Left lung (tissue), 10 donors: ENCODE results near the gene NFIA. TPM values are rescaled to one million over a fixed set of nuclear protein-coding genes. Genes with fewer than 3 reads are reported as not detected.

Experiments used
- ATAC-seq: fragments of 200-7000 bp; cut with Tn5 transposase; one replicate; pipeline ENCODE4 v1.9.1; 2020; ENCODE audit warnings: moderate library complexity
- DNase-seq, 4 donors: peaks; one replicate each; pipeline ENCODE4 v3.0.0-alpha.2; 2013 to 2020
- H3K27ac ChIP-seq, 2 donors: fragments of 200-600 bp; sonication (generic) in 1 of 2; one replicate each; pipeline versions ENCODE4 v1.5.0 to v1.8.0; 2020 to 2021
- H3K27me3 ChIP-seq, 2 donors: fragments of 200-600 bp; sonication (generic) in 1 of 2; one replicate each; pipeline versions ENCODE4 v1.5.0 to v1.8.0; 2020 to 2021
- H3K36me3 ChIP-seq, 2 donors: fragments of 200-600 bp; sonication (generic) in 1 of 2; one replicate each; pipeline versions ENCODE4 v1.5.0 to v1.8.0; 2020 to 2021
- H3K4me1 ChIP-seq, 2 donors: fragments of 200-600 bp; one replicate each; pipeline ENCODE4 v1.8.0; 2021
- H3K4me3 ChIP-seq, 2 donors: fragments of 200-600 bp; sonication (generic) in 1 of 2; one replicate each; pipeline versions ENCODE4 v1.5.0 to v1.8.0; 2020 to 2021; ENCODE audit warnings: mild to moderate bottlenecking in 1 of 2
- H3K9me3 ChIP-seq, 2 donors: fragments of 200-600 bp; sonication (generic) in 1 of 2; one replicate each; pipeline versions ENCODE4 v1.5.0 to v1.8.0; 2020 to 2021
- intact Hi-C, 2 donors: fragments of 100-400 bp; cut with DNase I; formaldehyde crosslinking; loops; one replicate each; pipeline versions ENCODE4 v1.11.2 to v1.14.2; 2022
- polyA plus RNA-seq, 6 donors: library from polyadenylated mRNA; unstranded; fragments of 120-200 nt; gene quantifications; one replicate each; pipeline ENCODE4 v1.2.1, GENCODE V29; 2013; ENCODE audit not compliant: insufficient read length in 6 of 6
- total RNA-seq, 2 donors: library from RNA; stranded (reverse); fragmentation: NEBNext Ultra II Directional; extraction: Animal tissue kit (Norgen Biotek cat#: 25700); gene quantifications; one replicate each; pipeline ENCODE4 v1.2.1, GENCODE V29; 2021
- TF ChIP-seq, protein P1 (sequence below), 2 donors: fragments of 200-600 bp; sonication (generic) in 1 of 2; IDR thresholded peaks; one replicate each; pipeline versions ENCODE4 v1.5.0 to v1.8.0; 2021; ENCODE audit warnings: antibody characterized with exemption in 2 of 2
- donor health status: DM: no; HTN: yes; CAD: no.
- donor health status: DM: no; HTN: no; CAD: no.

NFIA gene
- total and polyA plus RNA-seq, 8 donors = 30.4 to 60.7 (median 37.6) TPM

- intact Hi-C loops = no loop called here
- H3K27ac ChIP-seq = no peak overlapping the region
- TF ChIP-seq, protein P1, sequence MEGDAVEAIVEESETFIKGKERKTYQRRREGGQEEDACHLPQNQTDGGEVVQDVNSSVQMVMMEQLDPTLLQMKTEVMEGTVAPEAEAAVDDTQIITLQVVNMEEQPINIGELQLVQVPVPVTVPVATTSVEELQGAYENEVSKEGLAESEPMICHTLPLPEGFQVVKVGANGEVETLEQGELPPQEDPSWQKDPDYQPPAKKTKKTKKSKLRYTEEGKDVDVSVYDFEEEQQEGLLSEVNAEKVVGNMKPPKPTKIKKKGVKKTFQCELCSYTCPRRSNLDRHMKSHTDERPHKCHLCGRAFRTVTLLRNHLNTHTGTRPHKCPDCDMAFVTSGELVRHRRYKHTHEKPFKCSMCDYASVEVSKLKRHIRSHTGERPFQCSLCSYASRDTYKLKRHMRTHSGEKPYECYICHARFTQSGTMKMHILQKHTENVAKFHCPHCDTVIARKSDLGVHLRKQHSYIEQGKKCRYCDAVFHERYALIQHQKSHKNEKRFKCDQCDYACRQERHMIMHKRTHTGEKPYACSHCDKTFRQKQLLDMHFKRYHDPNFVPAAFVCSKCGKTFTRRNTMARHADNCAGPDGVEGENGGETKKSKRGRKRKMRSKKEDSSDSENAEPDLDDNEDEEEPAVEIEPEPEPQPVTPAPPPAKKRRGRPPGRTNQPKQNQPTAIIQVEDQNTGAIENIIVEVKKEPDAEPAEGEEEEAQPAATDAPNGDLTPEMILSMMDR (IDR thresholded peaks at IDR 0.05) = no peak
- H3K9me3 ChIP-seq = no peaks in the 10 kb centered on the region
- H3K27me3 ChIP-seq = no peaks in the 10 kb centered on the region
- ATAC-seq (no peak), DNase-seq (no peak)
- H3K36me3 ChIP-seq = no peaks in the 10 kb centered on the region
- H3K4me3 ChIP-seq = no peak overlapping the region
- H3K4me1 ChIP-seq = no peaks in the 10 kb centered on the region
Observed at GRCh38 chr1:61375082-61375880, 292.9 kb downstream of the NFIA start.

- no peaks in the 10 kb centered on the region for H3K4me1 ChIP-seq
- no peaks in the 10 kb centered on the region for H3K36me3 ChIP-seq
- no peaks in the 10 kb centered on the region for H3K27me3 ChIP-seq
- TF ChIP-seq, protein P1 (IDR thresholded peaks at IDR 0.05) = no peak
- ATAC-seq = no peak
- no peak overlapping the region for H3K27ac ChIP-seq
- intact Hi-C loops = no loop called here
- no peak overlapping the region for H3K4me3 ChIP-seq
- no peak for DNase-seq
- no peaks in the 10 kb centered on the region for H3K9me3 ChIP-seq
Observed at GRCh38 chr1:61376151-61376550, 293.8 kb downstream of the NFIA start.

DNA sequence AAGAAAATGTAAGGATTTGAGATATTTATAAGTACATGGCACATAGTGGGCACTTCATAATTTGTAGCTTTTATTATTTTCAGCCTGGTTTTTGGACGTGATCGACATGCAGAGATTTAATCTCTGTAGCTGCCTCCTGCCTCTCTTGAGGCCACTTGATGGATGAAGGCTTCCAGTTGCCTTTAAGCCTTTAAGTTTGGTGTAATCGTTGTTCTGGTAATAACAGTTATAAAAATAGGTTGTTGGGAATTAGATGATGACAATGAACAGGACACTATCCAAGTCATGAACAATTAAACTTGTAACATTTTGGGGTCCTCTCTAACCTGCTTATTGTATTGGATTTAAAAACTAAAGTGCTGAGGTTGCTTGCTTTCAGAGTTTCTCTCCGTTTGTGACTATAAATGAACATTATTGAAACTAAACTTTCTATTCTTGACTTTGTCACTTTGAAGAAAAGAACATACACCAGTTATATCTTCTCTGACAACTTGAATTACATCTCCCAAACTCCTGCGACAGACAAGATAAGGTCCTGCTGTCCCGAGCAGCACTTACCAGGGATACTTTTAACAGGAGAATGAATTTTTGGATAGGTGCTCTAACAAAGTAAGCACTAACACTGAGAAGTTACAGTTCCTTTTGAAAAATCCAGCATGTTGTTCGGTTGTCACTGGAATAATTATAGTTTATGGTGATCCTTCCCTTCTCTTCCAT, 295.0 kb downstream of the NFIA start:
- Histone ChIP-seq H3K27ac (no peak overlapping the region), H3K36me3 (no peaks in the 10 kb centered on the region), H3K4me1 (no peaks in the 10 kb centered on the region), H3K27me3 (no peaks in the 10 kb centered on the region), H3K4me3 (no peak overlapping the region), H3K9me3 (no peaks in the 10 kb centered on the region)
- DNase-seq (no peak), ATAC-seq (no peak)
- intact Hi-C loops = no loop called here
- TF ChIP-seq, protein P1 (IDR thresholded peaks at IDR 0.05) = no peak

- Histone ChIP-seq H3K4me3 (no peak overlapping the region), H3K9me3 (no peaks in the 10 kb centered on the region), H3K27ac (no peak overlapping the region), H3K4me1 (no peaks in the 10 kb centered on the region), H3K36me3 (peaks cover 0 to 7% of the 10 kb centered on the region in 2 donors), H3K27me3 (no peaks in the 10 kb centered on the region)
- DNase-seq (no peak), ATAC-seq (no peak)
- intact Hi-C loops = no loop called here
- TF ChIP-seq, protein P1 (IDR thresholded peaks at IDR 0.05) = no peak
Observed at GRCh38 chr1:61378494-61379180, 296.3 kb downstream of the NFIA start.

DNA sequence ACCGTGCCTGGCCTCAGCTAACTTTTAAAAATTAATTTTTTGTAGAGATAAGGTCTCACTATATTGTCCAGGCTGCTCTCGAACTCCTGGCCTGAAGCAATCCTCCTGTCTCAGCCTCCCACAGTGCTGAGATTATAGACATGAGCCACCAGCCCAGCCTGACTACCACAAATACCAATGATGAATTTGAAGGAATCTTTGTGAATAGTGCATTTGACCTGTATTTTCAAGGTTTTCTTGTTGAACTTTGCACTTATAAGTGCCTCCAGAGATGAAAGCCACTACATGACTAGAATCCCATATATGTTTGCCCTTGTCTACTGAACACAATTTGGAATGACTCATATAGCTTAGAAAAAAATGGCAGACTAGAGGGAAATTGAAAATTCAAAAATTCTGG, 297.3 kb downstream of the NFIA start:
- Histone ChIP-seq H3K4me3 (no peak overlapping the region), H3K4me1 (no peaks in the 10 kb centered on the region), H3K27me3 (no peaks in the 10 kb centered on the region), H3K9me3 (no peaks in the 10 kb centered on the region), H3K36me3 (peaks cover 0 to 12% of the 10 kb centered on the region in 2 donors), H3K27ac (no peak overlapping the region)
- TF ChIP-seq, protein P1 (IDR thresholded peaks at IDR 0.05) = no peak
- ATAC-seq (no peak), DNase-seq (no peak)
- intact Hi-C loops = no loop called here
